GM12878 (cell line): ENCODE measurements around the gene NUTM1. TPM values are rescaled to one million over a fixed set of nuclear protein-coding genes. Genes with fewer than 3 reads are reported as not detected.

Experiments
- BCL11A ChIP-seq: IDR thresholded peaks from 2 replicates; pipeline ENCODE4 v1.6.1; 2011; ENCODE audit warnings: low read depth, low read length
- CREM ChIP-seq: IDR thresholded peaks from 2 replicates; pipeline ENCODE4 v1.6.1; 2014; ENCODE audit warnings: antibody characterized with exemption, low read depth
- EED ChIP-seq: sonication (generic); IDR thresholded peaks from 2 replicates; pipeline ENCODE4 v1.6.1; 2016; ENCODE audit warnings: antibody characterized with exemption, low read depth
- HCFC1 ChIP-seq: fragments of 150-350 bp; IDR thresholded peaks from 2 replicates; pipeline ENCODE4 v1.6.1; 2014; ENCODE audit warnings: low read length
- KAT2A ChIP-seq: conservative IDR thresholded peaks from 2 replicates; pipeline ENCODE4 v1.6.1; 2011; ENCODE audit warnings: low read depth, low read length; ENCODE audit not compliant: control insufficient read depth
- NR2C2 ChIP-seq: IDR thresholded peaks from 2 replicates; pipeline ENCODE4 v1.6.1; 2011; ENCODE audit warnings: borderline replicate concordance, low read depth; ENCODE audit not compliant: control insufficient read depth, insufficient read length
- PKNOX1 ChIP-seq: fragments of 450-650 bp; IDR thresholded peaks from 2 replicates; pipeline ENCODE4 v1.6.1; 2016; ENCODE audit warnings: mild to moderate bottlenecking
- POLR2A ChIP-seq: IDR thresholded peaks from 2 replicates; pipeline ENCODE4 v1.6.1; 2011; ENCODE audit warnings: low read depth, mild to moderate bottlenecking, low read length
- RAD21 ChIP-seq: IDR thresholded peaks from 2 replicates; pipeline ENCODE4 v1.6.1; 2011; ENCODE audit warnings: mild to moderate bottlenecking, low read depth, low read length, moderate library complexity; ENCODE audit not compliant: insufficient read depth
- SMARCA5 ChIP-seq: fragments of 450-650 bp; IDR thresholded peaks from 2 replicates; pipeline ENCODE4 v1.6.1; 2017; ENCODE audit warnings: mild to moderate bottlenecking
- SMC3 ChIP-seq: IDR thresholded peaks from 2 replicates; pipeline ENCODE4 v1.6.1; 2011; ENCODE audit warnings: low read length, improper control_type of control experiment, borderline replicate concordance
- SP1 ChIP-seq: IDR thresholded peaks from one replicate; pipeline ENCODE4 v1.6.1; 2011; ENCODE audit warnings: low read depth, low read length
- ZBED1 ChIP-seq: IDR thresholded peaks from 2 replicates; pipeline ENCODE4 v1.6.1; 2016; ENCODE audit warnings: borderline replicate concordance
- ZNF24 ChIP-seq: fragments of 450-650 bp; IDR thresholded peaks from 2 replicates; pipeline ENCODE4 v1.6.1; 2017; ENCODE audit warnings: antibody characterized with exemption, mild to moderate bottlenecking
- polyA plus RNA-seq, 11 experiments: library from polyadenylated mRNA; depleted of rRNA in 4 of 11; unstranded in 6 of 11; stranded (reverse) in 5 of 11; fragments of >200 nt; fragmentation: Nextera tagmentation in 4 of 11; fragmentation: Illumina TruSeq in 1 of 11; extraction: Ambion mirVana in 4 of 11; extraction: Trizol in 1 of 11; gene quantifications; 1 replicate in 1 of 11; 2 replicates in 10 of 11; pipeline versions ENCODE4 v1.2.1 to v1.2.3, GENCODE V29; 2011 to 2016; ENCODE audit warnings: inconsistent platforms in 2 of 11, missing spikeins in 2 of 11, low read depth in 1 of 11
- total RNA-seq, 4 experiments: library from RNA; depleted of rRNA in 3 of 4; stranded (reverse); fragments of >200 nt in 3 of 4; fragmentation: Illumina TruSeq in 1 of 4; extraction: Trizol in 1 of 4; gene quantifications; 2 replicates each; pipeline versions ENCODE4 v1.2.1 to v1.2.3, GENCODE V29; 2013 to 2021
- TF ChIP-seq, protein P1 (sequence below): fragments of 150-350 bp; IDR thresholded peaks from 2 replicates; pipeline ENCODE4 v1.6.1; 2016; ENCODE audit warnings: low read depth, low read length
- TF ChIP-seq, protein P2 (sequence below): fragments of 450-650 bp; IDR thresholded peaks from 2 replicates; pipeline ENCODE4 v1.6.1; 2017; ENCODE audit warnings: mild to moderate bottlenecking, low read depth, inconsistent platforms; ENCODE audit not compliant: poor library complexity, severe bottlenecking
- TF ChIP-seq, protein P3 (sequence below): fragments of 450-650 bp; IDR thresholded peaks from 2 replicates; pipeline ENCODE4 v1.6.1; 2017; ENCODE audit warnings: borderline replicate concordance
- TF ChIP-seq, protein P4 (sequence below): fragments of 450-650 bp; formaldehyde crosslinking; IDR thresholded peaks from 2 replicates; pipeline ENCODE4 v1.5.0; 2022; ENCODE audit warnings: mild to moderate bottlenecking, missing genetic modification characterization

NUTM1 gene
- total and polyA plus RNA-seq, 10 of the 15 experiments (the other 5 are each of a cell fraction or from before 2014, with no cell fraction given): under 0.01 to 0.05 TPM; not detected in 8

DNA sequence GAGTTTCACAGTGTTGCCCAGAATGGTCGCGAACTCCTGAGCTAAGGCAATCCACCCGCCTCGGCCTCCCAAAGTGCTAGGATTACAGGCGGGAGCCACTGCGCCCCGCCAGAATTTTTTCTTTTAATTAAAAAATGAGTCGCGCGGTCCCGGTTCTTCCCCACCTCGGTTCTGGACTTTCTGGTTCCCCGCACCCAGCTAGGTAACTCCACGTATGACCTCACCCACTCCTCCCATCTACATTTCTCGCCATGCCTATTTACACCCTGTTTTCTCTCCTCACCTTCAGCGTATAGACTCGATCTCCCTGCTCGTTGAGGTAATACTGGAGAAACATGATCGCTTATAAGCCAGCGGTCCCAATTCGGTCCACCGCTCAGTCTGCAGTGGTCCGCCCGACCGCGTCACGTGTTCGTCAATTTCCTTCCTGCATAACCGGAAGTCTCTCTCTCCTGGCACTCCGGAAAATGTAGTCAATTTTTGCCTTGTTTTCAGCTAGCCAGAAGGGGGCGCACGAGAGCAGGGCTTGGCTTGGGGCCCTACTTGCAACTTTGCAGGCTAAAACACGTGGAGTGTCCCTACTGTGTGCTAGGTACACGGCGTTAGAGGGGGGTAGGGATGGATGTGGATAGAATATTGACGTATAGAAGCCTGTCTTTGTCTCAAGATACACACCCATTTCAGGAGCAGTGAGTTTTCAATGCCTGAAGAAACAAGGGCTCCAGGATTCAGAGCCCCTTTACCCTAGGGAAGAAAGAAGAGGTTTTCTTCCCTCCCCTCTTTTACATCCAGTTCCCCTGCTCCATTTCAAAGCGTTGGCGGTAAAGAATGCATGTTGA is at the start of gene NUTM1, which contains the start of gene NOP10 (continued):
- TF ChIP-seq, protein P1, sequence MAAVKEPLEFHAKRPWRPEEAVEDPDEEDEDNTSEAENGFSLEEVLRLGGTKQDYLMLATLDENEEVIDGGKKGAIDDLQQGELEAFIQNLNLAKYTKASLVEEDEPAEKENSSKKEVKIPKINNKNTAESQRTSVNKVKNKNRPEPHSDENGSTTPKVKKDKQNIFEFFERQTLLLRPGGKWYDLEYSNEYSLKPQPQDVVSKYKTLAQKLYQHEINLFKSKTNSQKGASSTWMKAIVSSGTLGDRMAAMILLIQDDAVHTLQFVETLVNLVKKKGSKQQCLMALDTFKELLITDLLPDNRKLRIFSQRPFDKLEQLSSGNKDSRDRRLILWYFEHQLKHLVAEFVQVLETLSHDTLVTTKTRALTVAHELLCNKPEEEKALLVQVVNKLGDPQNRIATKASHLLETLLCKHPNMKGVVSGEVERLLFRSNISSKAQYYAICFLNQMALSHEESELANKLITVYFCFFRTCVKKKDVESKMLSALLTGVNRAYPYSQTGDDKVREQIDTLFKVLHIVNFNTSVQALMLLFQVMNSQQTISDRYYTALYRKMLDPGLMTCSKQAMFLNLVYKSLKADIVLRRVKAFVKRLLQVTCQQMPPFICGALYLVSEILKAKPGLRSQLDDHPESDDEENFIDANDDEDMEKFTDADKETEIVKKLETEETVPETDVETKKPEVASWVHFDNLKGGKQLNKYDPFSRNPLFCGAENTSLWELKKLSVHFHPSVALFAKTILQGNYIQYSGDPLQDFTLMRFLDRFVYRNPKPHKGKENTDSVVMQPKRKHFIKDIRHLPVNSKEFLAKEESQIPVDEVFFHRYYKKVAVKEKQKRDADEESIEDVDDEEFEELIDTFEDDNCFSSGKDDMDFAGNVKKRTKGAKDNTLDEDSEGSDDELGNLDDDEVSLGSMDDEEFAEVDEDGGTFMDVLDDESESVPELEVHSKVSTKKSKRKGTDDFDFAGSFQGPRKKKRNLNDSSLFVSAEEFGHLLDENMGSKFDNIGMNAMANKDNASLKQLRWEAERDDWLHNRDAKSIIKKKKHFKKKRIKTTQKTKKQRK: no peak
- TF ChIP-seq BCL11A: no peak
- TF ChIP-seq KAT2A: no peak
- TF ChIP-seq ZBED1: 0 out of 2 replicates have a peak, but pooled peaks have one; percentile 53
- peak; percentile 88 for TF ChIP-seq SMC3
- TF ChIP-seq, protein P2, sequence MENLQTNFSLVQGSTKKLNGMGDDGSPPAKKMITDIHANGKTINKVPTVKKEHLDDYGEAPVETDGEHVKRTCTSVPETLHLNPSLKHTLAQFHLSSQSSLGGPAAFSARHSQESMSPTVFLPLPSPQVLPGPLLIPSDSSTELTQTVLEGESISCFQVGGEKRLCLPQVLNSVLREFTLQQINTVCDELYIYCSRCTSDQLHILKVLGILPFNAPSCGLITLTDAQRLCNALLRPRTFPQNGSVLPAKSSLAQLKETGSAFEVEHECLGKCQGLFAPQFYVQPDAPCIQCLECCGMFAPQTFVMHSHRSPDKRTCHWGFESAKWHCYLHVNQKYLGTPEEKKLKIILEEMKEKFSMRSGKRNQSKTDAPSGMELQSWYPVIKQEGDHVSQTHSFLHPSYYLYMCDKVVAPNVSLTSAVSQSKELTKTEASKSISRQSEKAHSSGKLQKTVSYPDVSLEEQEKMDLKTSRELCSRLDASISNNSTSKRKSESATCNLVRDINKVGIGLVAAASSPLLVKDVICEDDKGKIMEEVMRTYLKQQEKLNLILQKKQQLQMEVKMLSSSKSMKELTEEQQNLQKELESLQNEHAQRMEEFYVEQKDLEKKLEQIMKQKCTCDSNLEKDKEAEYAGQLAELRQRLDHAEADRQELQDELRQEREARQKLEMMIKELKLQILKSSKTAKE: no peak
- TF ChIP-seq, protein P3, sequence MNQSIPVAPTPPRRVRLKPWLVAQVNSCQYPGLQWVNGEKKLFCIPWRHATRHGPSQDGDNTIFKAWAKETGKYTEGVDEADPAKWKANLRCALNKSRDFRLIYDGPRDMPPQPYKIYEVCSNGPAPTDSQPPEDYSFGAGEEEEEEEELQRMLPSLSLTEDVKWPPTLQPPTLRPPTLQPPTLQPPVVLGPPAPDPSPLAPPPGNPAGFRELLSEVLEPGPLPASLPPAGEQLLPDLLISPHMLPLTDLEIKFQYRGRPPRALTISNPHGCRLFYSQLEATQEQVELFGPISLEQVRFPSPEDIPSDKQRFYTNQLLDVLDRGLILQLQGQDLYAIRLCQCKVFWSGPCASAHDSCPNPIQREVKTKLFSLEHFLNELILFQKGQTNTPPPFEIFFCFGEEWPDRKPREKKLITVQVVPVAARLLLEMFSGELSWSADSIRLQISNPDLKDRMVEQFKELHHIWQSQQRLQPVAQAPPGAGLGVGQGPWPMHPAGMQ: no peak
- 0 out of 2 replicates have a peak, but pooled peaks have one; percentile 38 for TF ChIP-seq ZNF24
- no peak for TF ChIP-seq NR2C2
- peak; percentile 74 for TF ChIP-seq EED
- peak; percentile 60 for TF ChIP-seq SP1
- TF ChIP-seq RAD21: peak; percentile 91
- peak; percentile 97 for TF ChIP-seq SMARCA5
- TF ChIP-seq, protein P4, sequence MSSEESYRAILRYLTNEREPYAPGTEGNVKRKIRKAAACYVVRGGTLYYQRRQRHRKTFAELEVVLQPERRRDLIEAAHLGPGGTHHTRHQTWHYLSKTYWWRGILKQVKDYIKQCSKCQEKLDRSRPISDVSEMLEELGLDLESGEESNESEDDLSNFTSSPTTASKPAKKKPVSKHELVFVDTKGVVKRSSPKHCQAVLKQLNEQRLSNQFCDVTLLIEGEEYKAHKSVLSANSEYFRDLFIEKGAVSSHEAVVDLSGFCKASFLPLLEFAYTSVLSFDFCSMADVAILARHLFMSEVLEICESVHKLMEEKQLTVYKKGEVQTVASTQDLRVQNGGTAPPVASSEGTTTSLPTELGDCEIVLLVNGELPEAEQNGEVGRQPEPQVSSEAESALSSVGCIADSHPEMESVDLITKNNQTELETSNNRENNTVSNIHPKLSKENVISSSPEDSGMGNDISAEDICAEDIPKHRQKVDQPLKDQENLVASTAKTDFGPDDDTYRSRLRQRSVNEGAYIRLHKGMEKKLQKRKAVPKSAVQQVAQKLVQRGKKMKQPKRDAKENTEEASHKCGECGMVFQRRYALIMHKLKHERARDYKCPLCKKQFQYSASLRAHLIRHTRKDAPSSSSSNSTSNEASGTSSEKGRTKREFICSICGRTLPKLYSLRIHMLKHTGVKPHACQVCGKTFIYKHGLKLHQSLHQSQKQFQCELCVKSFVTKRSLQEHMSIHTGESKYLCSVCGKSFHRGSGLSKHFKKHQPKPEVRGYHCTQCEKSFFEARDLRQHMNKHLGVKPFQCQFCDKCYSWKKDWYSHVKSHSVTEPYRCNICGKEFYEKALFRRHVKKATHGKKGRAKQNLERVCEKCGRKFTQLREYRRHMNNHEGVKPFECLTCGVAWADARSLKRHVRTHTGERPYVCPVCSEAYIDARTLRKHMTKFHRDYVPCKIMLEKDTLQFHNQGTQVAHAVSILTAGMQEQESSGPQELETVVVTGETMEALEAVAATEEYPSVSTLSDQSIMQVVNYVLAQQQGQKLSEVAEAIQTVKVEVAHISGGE (CRISPR knock-in tag): no peak; the same call in 1 of the 2 replicates
- TF ChIP-seq HCFC1: peak; percentile 53; the same call in 1 of the 2 replicates
- peak; percentile 87 for TF ChIP-seq POLR2A
- peak; percentile 19; the same call in 1 of the 2 replicates for TF ChIP-seq PKNOX1
- TF ChIP-seq CREM: peak; percentile 88
